Retina (tissue), 1 donor: Measurements from ENCODE around the gene OR6V1.

Experiments used
- DNase-seq: peaks from one replicate; pipeline ENCODE4 v3.0.0-alpha.2; 2016

OR6V1 gene

GRCh38 chr7:143052041-143052440 lies at the start of gene OR6V1:
Gene OR6V1, plus strand, starts transcription at chr7:143052341. Its CDS starts 0 bp downstream, at chr7:143052341.
- no peak for DNase-seq

GRCh38 chr7:143002898-143003297 lies 49.2 kb upstream of the OR6V1 start:
- DNase-seq: no peak

- DNase-seq: peak; percentile 20
Observed at GRCh38 chr7:143003393-143004051, 48.6 kb upstream of the OR6V1 start.

- no peak for DNase-seq
Observed at GRCh38 chr7:143005632-143006260, 46.4 kb upstream of the OR6V1 start.

GRCh38 chr7:143008007-143008901 lies 43.9 kb upstream of the OR6V1 start:
- peak; percentile 90 for DNase-seq

- peak; percentile 23 for DNase-seq
Observed at GRCh38 chr7:143012001-143012400, 40.1 kb upstream of the OR6V1 start.

- no peak for DNase-seq
Observed at GRCh38 chr7:143012409-143012808, 39.7 kb upstream of the OR6V1 start.

GRCh38 chr7:143013473-143013872 lies 38.7 kb upstream of the OR6V1 start:
- DNase-seq: no peak

- no peak for DNase-seq
Observed at GRCh38 chr7:143013893-143014292, 38.2 kb upstream of the OR6V1 start.

GRCh38 chr7:143015084-143015483 lies 37.1 kb upstream of the OR6V1 start:
- DNase-seq: no peak

GRCh38 chr7:143015926-143016490 lies 36.1 kb upstream of the OR6V1 start:
- no peak for DNase-seq

GRCh38 chr7:143016996-143017395 lies 35.1 kb upstream of the OR6V1 start:
- DNase-seq: no peak

- no peak for DNase-seq
Observed at GRCh38 chr7:143018931-143019330, 33.2 kb upstream of the OR6V1 start.

- DNase-seq: no peak
Observed at GRCh38 chr7:143023047-143023446, 29.1 kb upstream of the OR6V1 start.

- DNase-seq: no peak
Observed at GRCh38 chr7:143025371-143025770, 26.8 kb upstream of the OR6V1 start.

GRCh38 chr7:143027032-143027431 lies 25.1 kb upstream of the OR6V1 start, which contains the start of gene OR9A2:
Gene OR9A2, minus strand, starts transcription at chr7:143027132. Its CDS starts 0 bp downstream, at chr7:143027132.
- no peak for DNase-seq

- no peak for DNase-seq
Observed at GRCh38 chr7:143027683-143028082, 24.5 kb upstream of the OR6V1 start.

GRCh38 chr7:143038635-143039034 lies 13.5 kb upstream of the OR6V1 start:
- DNase-seq: no peak

- DNase-seq: no peak
Observed at GRCh38 chr7:143040209-143040715, 11.9 kb upstream of the OR6V1 start.

GRCh38 chr7:143041346-143041745 lies 10.8 kb upstream of the OR6V1 start:
- DNase-seq: no peak

- DNase-seq: no peak
Observed at GRCh38 chr7:143042159-143042789, 9.9 kb upstream of the OR6V1 start.

GRCh38 chr7:143042790-143043271 lies 9.3 kb upstream of the OR6V1 start:
- DNase-seq: peak; percentile 21
